Activated CD4-positive, alpha-beta T cell treated with anti-CD3 and anti-CD28 coated beads, Interleukin-2, amount 50 U/mL, for 48 hours (primary cell): Measurements from ENCODE around the gene TH.

Experiments used
- DNase-seq, 2 experiments: peaks; one replicate each; pipeline ENCODE4 v3.0.0-alpha.2; 2020

The TH gene

GRCh38 chr11:2208691-2209369 is 37.2 kb upstream of the TH start:
- no peak for DNase-seq

GRCh38 chr11:2207773-2208621 is 36.4 kb upstream of the TH start:
- DNase-seq, result no peak

- no peak for DNase-seq
Measured at GRCh38 chr11:2207212-2207611, 35.6 kb upstream of the TH start.

DNA sequence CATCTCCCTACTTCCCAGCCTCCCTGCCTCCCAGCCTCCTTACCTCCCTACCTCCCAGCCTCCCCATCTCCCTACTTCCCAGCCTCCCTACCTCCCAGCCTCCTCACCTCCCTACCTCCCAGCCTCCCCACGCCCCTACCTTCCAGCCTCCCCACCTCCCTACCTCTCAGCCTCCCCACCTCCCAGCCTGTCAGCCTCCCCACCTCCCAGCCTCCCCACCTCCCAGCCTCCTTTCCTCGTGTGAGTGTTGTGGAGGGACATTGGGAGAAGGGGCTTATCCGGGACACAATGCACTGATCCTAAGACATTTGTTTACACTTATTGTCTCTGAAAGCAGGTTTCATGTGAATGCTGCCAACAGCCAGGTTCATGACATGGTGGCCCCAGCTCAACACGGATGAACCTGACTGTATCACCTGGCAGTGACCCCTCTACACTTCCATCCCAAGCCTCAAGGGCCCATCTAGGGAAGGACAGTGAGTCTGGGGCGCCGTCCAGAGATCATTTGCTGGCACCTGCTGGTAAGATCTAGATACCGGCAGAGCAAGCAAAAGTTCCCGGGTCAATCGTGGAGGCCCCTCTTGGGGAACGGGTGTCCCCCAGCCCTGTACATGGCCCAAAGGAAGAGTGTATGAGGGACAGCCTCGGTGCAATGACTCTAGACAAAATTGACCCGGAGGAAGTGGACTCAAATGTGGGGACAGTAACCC is 34.5 kb upstream of the TH start:
- DNase-seq, result no peak

DNA sequence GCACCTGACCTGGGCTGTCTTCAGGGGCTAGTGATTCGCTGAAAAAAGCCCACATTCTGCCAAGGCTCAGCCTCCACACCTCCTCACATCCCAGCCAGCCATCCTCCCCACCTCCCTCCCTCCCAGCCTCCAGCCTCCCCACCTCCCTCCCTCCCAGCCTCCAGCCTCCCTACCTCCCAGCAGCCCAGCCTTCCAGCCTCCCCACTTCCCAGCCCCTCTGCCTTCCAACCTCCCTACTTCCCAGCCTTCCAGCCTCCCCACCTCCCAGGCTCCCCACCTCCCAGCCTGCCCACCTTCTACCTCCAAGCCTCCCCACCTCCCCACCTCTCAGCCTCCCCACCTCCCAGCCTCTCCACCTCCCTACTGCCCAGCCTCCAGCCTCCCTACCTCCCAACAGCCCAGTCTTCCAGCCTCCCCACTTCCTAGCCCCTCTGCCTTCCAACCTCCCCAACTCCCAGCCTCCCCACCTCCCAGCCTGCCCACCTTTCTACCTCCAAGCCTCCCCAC is 33.7 kb upstream of the TH start:
- no peak for DNase-seq

- DNase-seq, result no peak
Measured at GRCh38 chr11:2204361-2205213, 33.0 kb upstream of the TH start.

DNA sequence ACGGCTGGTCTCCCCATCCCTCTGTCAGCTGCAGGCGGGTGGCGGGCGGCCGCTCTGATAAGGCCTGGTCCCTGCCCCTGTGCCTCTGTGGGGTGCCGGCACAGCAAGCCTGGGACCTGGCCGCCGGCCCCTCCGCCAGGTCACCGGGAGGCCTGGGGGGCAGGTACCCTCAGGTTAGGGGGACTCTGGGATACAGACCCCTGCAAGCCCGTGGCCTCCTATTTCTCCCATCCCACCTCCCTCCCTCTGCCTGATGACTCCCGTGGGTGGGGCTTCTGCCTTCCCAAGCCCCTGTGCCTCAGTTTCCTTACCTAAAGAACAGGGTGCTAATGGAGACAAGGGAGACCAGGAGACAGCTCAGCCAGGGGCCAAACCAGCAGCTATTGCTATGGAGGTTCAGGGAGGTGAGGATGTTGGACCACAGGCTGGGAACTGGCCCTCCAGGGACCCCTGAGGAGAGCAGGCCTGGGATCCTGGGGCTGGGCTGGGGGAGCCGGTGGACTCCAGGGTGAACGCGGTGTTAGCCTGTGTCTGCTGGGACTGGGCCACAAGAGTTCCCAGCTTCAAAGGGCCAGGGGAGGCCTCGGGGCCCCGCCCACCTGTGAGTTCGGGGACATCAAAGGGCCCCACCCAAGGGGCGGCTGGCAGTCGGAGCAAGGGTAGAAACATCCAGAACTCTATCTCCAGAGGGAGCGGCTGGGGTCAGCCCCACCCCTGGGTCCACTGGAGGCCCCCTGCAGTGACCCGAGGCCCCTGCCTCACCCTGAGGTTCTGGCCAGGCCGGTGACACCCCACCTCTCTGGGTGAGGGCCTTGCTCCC is 32.0 kb upstream of the TH start:
- DNase-seq, result no peak

- DNase-seq, result no peak
Measured at GRCh38 chr11:2202900-2203439, 31.4 kb upstream of the TH start.

GRCh38 chr11:2202071-2202899 is 30.7 kb upstream of the TH start:
- DNase-seq, result no peak

GRCh38 chr11:2201542-2201941 is 29.9 kb upstream of the TH start:
- no peak for DNase-seq

DNA sequence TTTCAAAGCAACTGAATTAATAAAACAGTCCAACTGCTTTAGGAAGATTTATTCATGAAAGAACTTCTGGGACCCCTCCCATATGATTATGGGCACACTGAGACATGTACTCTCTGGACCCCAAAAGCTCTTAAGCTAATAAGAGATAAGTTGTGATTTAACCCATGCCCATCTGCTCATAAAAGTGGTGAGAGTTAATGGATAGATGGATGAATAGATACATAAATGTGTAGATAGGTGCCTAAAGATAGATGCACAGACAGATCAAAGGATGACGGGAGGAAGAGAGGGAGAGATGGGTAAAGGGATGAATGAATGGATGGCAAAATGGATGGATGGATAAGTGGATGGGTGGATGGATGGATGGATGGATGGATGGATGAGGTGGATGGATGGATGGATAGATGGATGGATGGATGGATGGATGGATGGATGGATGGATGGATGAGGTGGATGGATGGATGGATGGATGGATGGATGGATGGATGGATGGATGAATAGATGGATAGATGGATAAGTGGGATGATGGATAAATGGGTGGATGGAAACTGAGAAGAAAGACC is 29.4 kb upstream of the TH start:
- no peak for DNase-seq

DNA sequence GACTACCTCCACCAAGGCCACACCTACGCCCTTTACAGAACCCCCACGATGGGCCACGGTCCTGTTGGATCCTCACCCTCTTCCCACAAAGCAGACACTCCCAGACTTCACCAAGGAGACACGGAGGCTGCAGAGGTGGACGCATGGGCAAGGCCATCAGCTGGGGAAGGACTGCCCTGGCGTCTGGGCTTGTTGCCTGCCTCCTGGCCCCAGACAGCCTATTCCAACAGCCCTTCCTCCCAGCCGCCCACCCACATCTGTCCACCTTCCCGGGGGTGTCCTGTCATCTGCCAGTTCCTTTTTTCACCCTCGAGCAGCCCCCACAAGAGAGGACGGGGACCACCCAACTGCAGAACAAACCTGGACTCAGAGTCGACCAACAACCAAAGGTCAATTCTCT is 28.9 kb upstream of the TH start:
- no peak for DNase-seq

DNA sequence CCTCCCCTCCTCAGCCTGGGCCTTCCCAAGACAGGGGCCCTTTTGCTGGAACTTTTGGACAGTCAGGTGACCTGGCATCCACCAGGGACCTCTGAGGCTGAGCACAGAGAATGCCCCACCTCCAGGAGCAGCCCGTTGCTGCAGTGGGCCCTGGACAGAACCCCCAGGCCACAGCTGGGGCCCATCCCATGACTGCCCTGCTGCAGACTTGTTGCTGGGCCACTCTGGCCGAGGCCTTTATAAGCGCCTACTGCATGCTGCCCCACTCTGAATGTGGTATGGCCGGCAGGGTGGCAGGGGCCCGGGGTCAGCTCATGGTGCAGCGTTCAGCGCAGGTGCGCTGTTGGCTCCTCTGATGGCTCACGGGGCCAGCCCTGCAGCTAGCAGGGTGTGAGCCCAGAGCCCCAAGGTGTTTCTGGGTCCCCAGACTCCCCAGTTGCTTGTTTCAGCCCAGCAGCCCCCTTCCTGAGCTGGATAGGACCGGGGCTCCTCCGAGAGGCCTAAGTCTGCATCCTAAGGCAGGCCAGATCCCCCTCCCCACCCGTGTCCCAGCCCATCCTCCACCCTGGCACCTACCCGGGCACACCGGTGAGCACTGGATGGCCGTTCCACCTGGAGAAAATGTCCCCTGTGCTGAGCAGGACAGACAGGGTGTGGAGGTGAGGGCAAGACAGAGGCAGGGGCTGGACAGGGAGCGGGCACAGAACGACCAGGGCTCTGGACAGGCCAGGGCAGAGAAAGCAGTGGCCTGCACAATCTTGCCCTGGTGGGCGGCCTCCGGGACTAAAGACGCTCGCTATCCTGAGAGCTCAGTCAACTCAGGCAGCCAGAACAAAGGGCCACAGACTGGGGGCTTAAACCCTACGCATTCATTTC is 28.1 kb upstream of the TH start:
- DNase-seq, result no peak

- no peak for DNase-seq
Measured at GRCh38 chr11:2198621-2199365, 27.2 kb upstream of the TH start.

GRCh38 chr11:2197771-2198520 is 26.3 kb upstream of the TH start:
- no peak for DNase-seq

DNA sequence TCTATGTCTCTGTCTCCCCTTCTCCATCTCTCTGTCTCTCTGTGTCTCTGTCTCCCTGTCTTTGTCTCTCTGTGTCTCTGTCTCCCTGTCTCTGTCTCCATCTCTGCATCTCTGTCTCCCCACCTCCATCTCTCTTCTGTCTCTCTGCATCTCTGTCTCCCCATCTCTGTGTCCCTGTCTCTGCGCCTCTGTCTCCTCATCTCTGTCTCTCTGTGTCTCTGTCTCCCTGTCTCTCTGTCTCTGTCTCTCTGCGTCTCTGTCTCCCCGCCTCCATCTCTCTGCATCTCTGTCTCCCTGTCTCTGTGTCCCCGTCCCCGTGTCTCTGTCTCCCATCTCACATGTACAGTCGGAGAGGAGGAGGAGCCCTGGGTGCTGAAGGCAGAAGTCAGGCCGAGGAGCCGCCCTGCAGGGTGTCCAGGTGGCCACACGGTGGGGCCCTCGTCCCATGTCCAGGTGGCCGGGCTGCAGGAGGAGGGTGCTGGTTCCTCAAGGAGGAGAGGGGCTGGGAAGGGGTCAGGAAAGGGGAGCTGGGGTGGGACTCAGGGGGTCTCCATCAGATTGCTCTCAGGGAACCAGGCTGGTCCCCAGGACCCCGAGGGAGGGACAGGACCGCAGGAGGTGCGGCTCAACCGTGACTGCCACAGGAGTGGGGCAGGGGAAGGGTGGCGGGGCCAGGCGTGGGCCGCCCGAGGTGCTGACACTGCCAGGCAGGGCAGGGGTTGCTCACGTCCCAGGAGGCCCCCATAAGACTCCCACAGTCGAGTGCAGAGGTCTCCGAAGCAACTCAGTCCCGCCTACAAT is 25.6 kb upstream of the TH start:
- peak; percentile 76 to 83 for DNase-seq

- no peak for DNase-seq
Measured at GRCh38 chr11:2195756-2196088, 24.1 kb upstream of the TH start.
